GM23338 (cell line): ENCODE data around the gene STK4. TPM values are rescaled to one million over a fixed set of nuclear protein-coding genes. Genes with fewer than 3 reads are reported as not detected.

Experiments
- ATAC-seq: fragments of 200-7000 bp; cut with Tn5 transposase; 3 replicates; pipeline ENCODE4 v1.9.1; 2020
- DNase-seq: peaks from one replicate; pipeline ENCODE4 v3.0.0-alpha.2; 2015; ENCODE audit warnings: low spot score
- H2AFZ ChIP-seq: fragments of 200-600 bp; sonication (generic); 2 replicates; pipeline ENCODE4 v1.8.0; 2016; ENCODE audit warnings: antibody characterized with exemption, mild to moderate bottlenecking, moderate library complexity
- H3F3A ChIP-seq: fragments of 200-600 bp; sonication (generic); replicated peaks from 2 replicates; pipeline ENCODE4 v1.8.0; 2017; ENCODE audit warnings: antibody characterized with exemption, mixed run types, low read depth
- H3K27ac ChIP-seq: fragments of 200-600 bp; sonication (generic); 2 replicates; pipeline ENCODE4 v1.6.1; 2016; ENCODE audit warnings: low read depth
- H3K27me3 ChIP-seq: fragments of 200-600 bp; sonication (generic); 2 replicates; pipeline ENCODE4 v1.8.0; 2016; ENCODE audit warnings: mild to moderate bottlenecking, mixed run types, moderate library complexity; ENCODE audit not compliant: insufficient read depth
- H3K36me3 ChIP-seq: fragments of 200-600 bp; sonication (generic); 2 replicates; pipeline ENCODE4 v1.8.0; 2016; ENCODE audit warnings: mild to moderate bottlenecking; ENCODE audit not compliant: insufficient read depth
- H3K4me1 ChIP-seq: fragments of 200-600 bp; sonication (generic); 2 replicates; pipeline ENCODE4 v1.8.0; 2016; ENCODE audit warnings: mild to moderate bottlenecking, moderate library complexity; ENCODE audit not compliant: insufficient read depth
- H3K4me2 ChIP-seq: fragments of 200-600 bp; sonication (generic); 2 replicates; pipeline ENCODE4 v1.7.1; 2017; ENCODE audit warnings: mixed run types
- H3K4me3 ChIP-seq: fragments of 200-600 bp; sonication (generic); 2 replicates; pipeline ENCODE4 v1.6.1; 2016; ENCODE audit warnings: mixed run types
- H3K79me2 ChIP-seq: fragments of 200-600 bp; sonication (generic); replicated peaks from 2 replicates; pipeline ENCODE4 v1.8.0; 2017; ENCODE audit warnings: mild to moderate bottlenecking; ENCODE audit not compliant: insufficient read depth
- H3K9me2 ChIP-seq: fragments of 200-600 bp; sonication (generic); 2 replicates; pipeline ENCODE4 v1.8.0; 2017; ENCODE audit not compliant: insufficient read depth
- H4K20me1 ChIP-seq: fragments of 200-600 bp; sonication (generic); replicated peaks from 2 replicates; pipeline ENCODE4 v1.8.0; 2017; ENCODE audit warnings: mild to moderate bottlenecking; ENCODE audit not compliant: insufficient read depth
- H3K27ac Mint-ChIP-seq: 2 replicates; pipeline ENCODE4 v1.8.0; 2020; ENCODE audit warnings: inconsistent platforms, mild to moderate bottlenecking, moderate library complexity, mixed read lengths
- H3K27me3 Mint-ChIP-seq: 3 replicates; pipeline ENCODE4 v1.8.0; 2022; ENCODE audit warnings: low read depth, mild to moderate bottlenecking, moderate library complexity, mixed read lengths, inconsistent platforms; ENCODE audit not compliant: insufficient read depth, poor library complexity
- H3K36me3 Mint-ChIP-seq: 3 replicates; pipeline ENCODE4 v1.8.0; 2021; ENCODE audit warnings: low read depth, mild to moderate bottlenecking, inconsistent platforms, moderate library complexity, mixed read lengths
- H3K4me1 Mint-ChIP-seq: 3 replicates; pipeline ENCODE4 v1.8.0; 2020; ENCODE audit warnings: mild to moderate bottlenecking, inconsistent platforms, mixed read lengths
- H3K4me3 Mint-ChIP-seq: 3 replicates; pipeline ENCODE4 v1.8.0; 2021; ENCODE audit warnings: moderate library complexity, mild to moderate bottlenecking, inconsistent platforms, mixed read lengths
- H3K9me3 Mint-ChIP-seq: 3 replicates; pipeline ENCODE4 v1.8.0; 2020; ENCODE audit warnings: moderate library complexity, mild to moderate bottlenecking, inconsistent platforms, mixed read lengths
- CREB1 ChIP-seq: fragments of 250-450 bp; sonication (Bioruptor Pico); IDR thresholded peaks from 2 replicates; pipeline ENCODE4 v1.5.0; 2020; ENCODE audit warnings: low read depth, mild to moderate bottlenecking, moderate library complexity
- EZH2 ChIP-seq: fragments of 200-600 bp; sonication (generic); IDR thresholded peaks from one replicate; pipeline ENCODE4 v1.8.0; 2017; ENCODE audit warnings: antibody characterized with exemption, mild to moderate bottlenecking, low read depth; ENCODE audit not compliant: unreplicated experiment
- EZH2phosphoT487 ChIP-seq: fragments of 200-600 bp; sonication (generic); IDR thresholded peaks from one replicate; pipeline ENCODE4 v1.8.1; 2018; ENCODE audit warnings: antibody characterized with exemption; ENCODE audit not compliant: unreplicated experiment
- JUNB ChIP-seq: IDR thresholded peaks from one replicate; pipeline ENCODE4 v1.6.1; 2016; ENCODE audit warnings: antibody characterized with exemption; ENCODE audit not compliant: unreplicated experiment
- NANOG ChIP-seq: IDR thresholded peaks from 2 replicates; pipeline ENCODE4 v1.6.1; 2016; ENCODE audit warnings: antibody characterized with exemption, borderline replicate concordance
- POLR2AphosphoS5 ChIP-seq: IDR thresholded peaks from 2 replicates; pipeline ENCODE4 v1.6.1; 2016; ENCODE audit warnings: antibody characterized with exemption, low read depth
- STAT1 ChIP-seq: IDR thresholded peaks from one replicate; pipeline ENCODE4 v1.6.1; 2016; ENCODE audit warnings: antibody characterized with exemption; ENCODE audit not compliant: unreplicated experiment
- ZNF114 ChIP-seq: fragments of 250-450 bp; sonication (Bioruptor Pico); IDR thresholded peaks from 2 replicates; pipeline ENCODE4 v1.5.0; 2020; ENCODE audit warnings: mild to moderate bottlenecking, moderate library complexity
- ZNF331 ChIP-seq: fragments of 250-450 bp; sonication (Bioruptor Pico); IDR thresholded peaks from 2 replicates; pipeline ENCODE4 v1.5.0; 2020; ENCODE audit warnings: low read depth, mild to moderate bottlenecking, moderate library complexity
- polyA plus RNA-seq: library from polyadenylated mRNA; unstranded; fragments of >200 nt; fragmentation: Nextera tagmentation; extraction: Ambion mirVana; gene quantifications from 2 replicates; pipeline ENCODE4 v1.2.1, GENCODE V29; 2016
- total RNA-seq: library from RNA; depleted of rRNA; stranded (reverse); fragments of >200 nt; shearing (Covaris generic); gene quantifications from 2 replicates; pipeline ENCODE4 v1.2.3, GENCODE V29; 2014
- TF ChIP-seq, protein P1 (sequence below): IDR thresholded peaks from 2 replicates; pipeline ENCODE4 v1.6.1; 2016; ENCODE audit warnings: antibody characterized with exemption
- TF ChIP-seq, protein P2 (sequence below): fragments of 250-450 bp; sonication (Bioruptor Pico); IDR thresholded peaks from 2 replicates; pipeline ENCODE4 v1.5.0; 2020; ENCODE audit warnings: mild to moderate bottlenecking, moderate library complexity
- TF ChIP-seq, protein P3 (sequence below): IDR thresholded peaks from one replicate; pipeline ENCODE4 v1.6.1; 2018; ENCODE audit warnings: antibody characterized with exemption; ENCODE audit not compliant: unreplicated experiment
- TF ChIP-seq, protein P4 (sequence below), 2 experiments: fragments of 200-600 bp in 1 of 2; sonication (generic) in 1 of 2; conservative IDR thresholded peaks; 2 replicates each; pipeline versions ENCODE4 v1.5.1 to v1.6.1; 2016 to 2017; ENCODE audit warnings: antibody characterized with exemption in 2 of 2, low read depth in 2 of 2, mild to moderate bottlenecking in 2 of 2, moderate library complexity in 1 of 2

Gene STK4
- total and polyA plus RNA-seq, 2 experiments from 2014 or later: 37.7 to 58.7 TPM

DNA sequence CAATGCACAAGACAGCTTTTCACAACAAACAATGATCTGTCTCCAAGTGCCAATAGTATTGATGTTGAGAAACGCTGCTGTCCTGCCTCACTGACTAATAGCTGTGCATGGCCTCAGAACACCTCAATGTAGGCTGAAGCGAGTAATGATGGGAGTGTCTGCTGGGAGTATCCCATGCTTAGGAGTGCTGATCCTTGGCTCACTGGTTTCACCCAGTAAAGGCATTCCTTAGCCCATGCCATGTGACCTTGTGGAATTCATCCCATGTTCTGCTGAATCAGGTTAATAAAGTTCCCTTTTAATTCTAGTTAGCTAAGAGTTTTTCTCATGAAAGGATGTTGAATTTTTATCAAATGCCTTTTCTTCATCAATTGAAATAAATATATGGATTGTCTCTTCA lies 161.8 kb downstream of the STK4 start:
- no peaks in the 10 kb centered on the region for H3K36me3 Mint-ChIP-seq
- no peaks in the 10 kb centered on the region for H3K27me3 ChIP-seq
- H3K79me2 ChIP-seq: no peaks in the 10 kb centered on the region
- no peaks in the 10 kb centered on the region for H3K9me2 ChIP-seq
- TF ChIP-seq, protein P1, sequence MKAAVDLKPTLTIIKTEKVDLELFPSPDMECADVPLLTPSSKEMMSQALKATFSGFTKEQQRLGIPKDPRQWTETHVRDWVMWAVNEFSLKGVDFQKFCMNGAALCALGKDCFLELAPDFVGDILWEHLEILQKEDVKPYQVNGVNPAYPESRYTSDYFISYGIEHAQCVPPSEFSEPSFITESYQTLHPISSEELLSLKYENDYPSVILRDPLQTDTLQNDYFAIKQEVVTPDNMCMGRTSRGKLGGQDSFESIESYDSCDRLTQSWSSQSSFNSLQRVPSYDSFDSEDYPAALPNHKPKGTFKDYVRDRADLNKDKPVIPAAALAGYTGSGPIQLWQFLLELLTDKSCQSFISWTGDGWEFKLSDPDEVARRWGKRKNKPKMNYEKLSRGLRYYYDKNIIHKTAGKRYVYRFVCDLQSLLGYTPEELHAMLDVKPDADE: no peak
- TF ChIP-seq, protein P2, sequence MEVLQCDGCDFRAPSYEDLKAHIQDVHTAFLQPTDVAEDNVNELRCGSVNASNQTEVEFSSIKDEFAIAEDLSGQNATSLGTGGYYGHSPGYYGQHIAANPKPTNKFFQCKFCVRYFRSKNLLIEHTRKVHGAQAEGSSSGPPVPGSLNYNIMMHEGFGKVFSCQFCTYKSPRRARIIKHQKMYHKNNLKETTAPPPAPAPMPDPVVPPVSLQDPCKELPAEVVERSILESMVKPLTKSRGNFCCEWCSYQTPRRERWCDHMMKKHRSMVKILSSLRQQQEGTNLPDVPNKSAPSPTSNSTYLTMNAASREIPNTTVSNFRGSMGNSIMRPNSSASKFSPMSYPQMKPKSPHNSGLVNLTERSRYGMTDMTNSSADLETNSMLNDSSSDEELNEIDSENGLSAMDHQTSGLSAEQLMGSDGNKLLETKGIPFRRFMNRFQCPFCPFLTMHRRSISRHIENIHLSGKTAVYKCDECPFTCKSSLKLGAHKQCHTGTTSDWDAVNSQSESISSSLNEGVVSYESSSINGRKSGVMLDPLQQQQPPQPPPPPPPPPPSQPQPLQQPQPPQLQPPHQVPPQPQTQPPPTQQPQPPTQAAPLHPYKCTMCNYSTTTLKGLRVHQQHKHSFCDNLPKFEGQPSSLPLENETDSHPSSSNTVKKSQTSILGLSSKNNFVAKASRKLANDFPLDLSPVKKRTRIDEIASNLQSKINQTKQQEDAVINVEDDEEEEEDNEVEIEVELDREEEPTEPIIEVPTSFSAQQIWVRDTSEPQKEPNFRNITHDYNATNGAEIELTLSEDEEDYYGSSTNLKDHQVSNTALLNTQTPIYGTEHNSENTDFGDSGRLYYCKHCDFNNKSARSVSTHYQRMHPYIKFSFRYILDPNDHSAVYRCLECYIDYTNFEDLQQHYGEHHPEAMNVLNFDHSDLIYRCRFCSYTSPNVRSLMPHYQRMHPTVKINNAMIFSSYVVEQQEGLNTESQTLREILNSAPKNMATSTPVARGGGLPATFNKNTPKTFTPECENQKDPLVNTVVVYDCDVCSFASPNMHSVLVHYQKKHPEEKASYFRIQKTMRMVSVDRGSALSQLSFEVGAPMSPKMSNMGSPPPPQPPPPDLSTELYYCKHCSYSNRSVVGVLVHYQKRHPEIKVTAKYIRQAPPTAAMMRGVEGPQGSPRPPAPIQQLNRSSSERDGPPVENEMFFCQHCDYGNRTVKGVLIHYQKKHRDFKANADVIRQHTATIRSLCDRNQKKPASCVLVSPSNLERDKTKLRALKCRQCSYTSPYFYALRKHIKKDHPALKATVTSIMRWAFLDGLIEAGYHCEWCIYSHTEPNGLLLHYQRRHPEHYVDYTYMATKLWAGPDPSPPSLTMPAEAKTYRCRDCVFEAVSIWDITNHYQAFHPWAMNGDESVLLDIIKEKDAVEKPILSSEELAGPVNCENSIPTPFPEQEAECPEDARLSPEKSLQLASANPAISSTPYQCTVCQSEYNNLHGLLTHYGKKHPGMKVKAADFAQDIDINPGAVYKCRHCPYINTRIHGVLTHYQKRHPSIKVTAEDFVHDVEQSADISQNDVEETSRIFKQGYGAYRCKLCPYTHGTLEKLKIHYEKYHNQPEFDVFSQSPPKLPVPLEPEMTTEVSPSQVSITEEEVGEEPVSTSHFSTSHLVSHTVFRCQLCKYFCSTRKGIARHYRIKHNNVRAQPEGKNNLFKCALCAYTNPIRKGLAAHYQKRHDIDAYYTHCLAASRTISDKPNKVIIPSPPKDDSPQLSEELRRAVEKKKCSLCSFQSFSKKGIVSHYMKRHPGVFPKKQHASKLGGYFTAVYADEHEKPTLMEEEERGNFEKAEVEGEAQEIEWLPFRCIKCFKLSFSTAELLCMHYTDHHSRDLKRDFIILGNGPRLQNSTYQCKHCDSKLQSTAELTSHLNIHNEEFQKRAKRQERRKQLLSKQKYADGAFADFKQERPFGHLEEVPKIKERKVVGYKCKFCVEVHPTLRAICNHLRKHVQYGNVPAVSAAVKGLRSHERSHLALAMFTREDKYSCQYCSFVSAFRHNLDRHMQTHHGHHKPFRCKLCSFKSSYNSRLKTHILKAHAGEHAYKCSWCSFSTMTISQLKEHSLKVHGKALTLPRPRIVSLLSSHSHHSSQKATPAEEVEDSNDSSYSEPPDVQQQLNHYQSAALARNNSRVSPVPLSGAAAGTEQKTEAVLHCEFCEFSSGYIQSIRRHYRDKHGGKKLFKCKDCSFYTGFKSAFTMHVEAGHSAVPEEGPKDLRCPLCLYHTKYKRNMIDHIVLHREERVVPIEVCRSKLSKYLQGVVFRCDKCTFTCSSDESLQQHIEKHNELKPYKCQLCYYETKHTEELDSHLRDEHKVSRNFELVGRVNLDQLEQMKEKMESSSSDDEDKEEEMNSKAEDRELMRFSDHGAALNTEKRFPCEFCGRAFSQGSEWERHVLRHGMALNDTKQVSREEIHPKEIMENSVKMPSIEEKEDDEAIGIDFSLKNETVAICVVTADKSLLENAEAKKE (CRISPR knock-in tag): no peak
- no peak for TF ChIP-seq POLR2AphosphoS5
- no peak for TF ChIP-seq CREB1 (CRISPR knock-in tag)
- no peak for TF ChIP-seq ZNF114 (CRISPR knock-in tag)
- no peak for TF ChIP-seq ZNF331 (CRISPR knock-in tag)
- TF ChIP-seq JUNB: no peak
- no peak for TF ChIP-seq EZH2
- TF ChIP-seq STAT1: no peak
- no peak for TF ChIP-seq NANOG
- TF ChIP-seq, protein P3, sequence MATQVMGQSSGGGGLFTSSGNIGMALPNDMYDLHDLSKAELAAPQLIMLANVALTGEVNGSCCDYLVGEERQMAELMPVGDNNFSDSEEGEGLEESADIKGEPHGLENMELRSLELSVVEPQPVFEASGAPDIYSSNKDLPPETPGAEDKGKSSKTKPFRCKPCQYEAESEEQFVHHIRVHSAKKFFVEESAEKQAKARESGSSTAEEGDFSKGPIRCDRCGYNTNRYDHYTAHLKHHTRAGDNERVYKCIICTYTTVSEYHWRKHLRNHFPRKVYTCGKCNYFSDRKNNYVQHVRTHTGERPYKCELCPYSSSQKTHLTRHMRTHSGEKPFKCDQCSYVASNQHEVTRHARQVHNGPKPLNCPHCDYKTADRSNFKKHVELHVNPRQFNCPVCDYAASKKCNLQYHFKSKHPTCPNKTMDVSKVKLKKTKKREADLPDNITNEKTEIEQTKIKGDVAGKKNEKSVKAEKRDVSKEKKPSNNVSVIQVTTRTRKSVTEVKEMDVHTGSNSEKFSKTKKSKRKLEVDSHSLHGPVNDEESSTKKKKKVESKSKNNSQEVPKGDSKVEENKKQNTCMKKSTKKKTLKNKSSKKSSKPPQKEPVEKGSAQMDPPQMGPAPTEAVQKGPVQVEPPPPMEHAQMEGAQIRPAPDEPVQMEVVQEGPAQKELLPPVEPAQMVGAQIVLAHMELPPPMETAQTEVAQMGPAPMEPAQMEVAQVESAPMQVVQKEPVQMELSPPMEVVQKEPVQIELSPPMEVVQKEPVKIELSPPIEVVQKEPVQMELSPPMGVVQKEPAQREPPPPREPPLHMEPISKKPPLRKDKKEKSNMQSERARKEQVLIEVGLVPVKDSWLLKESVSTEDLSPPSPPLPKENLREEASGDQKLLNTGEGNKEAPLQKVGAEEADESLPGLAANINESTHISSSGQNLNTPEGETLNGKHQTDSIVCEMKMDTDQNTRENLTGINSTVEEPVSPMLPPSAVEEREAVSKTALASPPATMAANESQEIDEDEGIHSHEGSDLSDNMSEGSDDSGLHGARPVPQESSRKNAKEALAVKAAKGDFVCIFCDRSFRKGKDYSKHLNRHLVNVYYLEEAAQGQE: no peak
- TF ChIP-seq, protein P4, sequence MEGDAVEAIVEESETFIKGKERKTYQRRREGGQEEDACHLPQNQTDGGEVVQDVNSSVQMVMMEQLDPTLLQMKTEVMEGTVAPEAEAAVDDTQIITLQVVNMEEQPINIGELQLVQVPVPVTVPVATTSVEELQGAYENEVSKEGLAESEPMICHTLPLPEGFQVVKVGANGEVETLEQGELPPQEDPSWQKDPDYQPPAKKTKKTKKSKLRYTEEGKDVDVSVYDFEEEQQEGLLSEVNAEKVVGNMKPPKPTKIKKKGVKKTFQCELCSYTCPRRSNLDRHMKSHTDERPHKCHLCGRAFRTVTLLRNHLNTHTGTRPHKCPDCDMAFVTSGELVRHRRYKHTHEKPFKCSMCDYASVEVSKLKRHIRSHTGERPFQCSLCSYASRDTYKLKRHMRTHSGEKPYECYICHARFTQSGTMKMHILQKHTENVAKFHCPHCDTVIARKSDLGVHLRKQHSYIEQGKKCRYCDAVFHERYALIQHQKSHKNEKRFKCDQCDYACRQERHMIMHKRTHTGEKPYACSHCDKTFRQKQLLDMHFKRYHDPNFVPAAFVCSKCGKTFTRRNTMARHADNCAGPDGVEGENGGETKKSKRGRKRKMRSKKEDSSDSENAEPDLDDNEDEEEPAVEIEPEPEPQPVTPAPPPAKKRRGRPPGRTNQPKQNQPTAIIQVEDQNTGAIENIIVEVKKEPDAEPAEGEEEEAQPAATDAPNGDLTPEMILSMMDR (conservative IDR thresholded peaks at IDR 0.05; ENCODE audit: low read depth in 2 of 2): no peak
- TF ChIP-seq EZH2phosphoT487: no peak
- H3K4me3 ChIP-seq: no peak overlapping the region
- H3K27me3 Mint-ChIP-seq: peaks cover 2% of the 10 kb centered on the region
- no peaks in the 10 kb centered on the region for H4K20me1 ChIP-seq
- no peak overlapping the region for H3K4me2 ChIP-seq
- H3K4me1 Mint-ChIP-seq: no peaks in the 10 kb centered on the region
- no peak overlapping the region for H3K27ac ChIP-seq
- H3K9me3 Mint-ChIP-seq: no peaks in the 10 kb centered on the region
- no peaks in the 10 kb centered on the region for H3K4me1 ChIP-seq
- H3K4me3 Mint-ChIP-seq: no peak overlapping the region
- DNase-seq (peak; percentile 28), ATAC-seq (peak; percentile 34; the same call in 1 of the 3 replicates)
- no peaks in the 10 kb centered on the region for H3F3A ChIP-seq
- H3K27ac Mint-ChIP-seq: no peak overlapping the region
- H2AFZ ChIP-seq: no peak overlapping the region
- H3K36me3 ChIP-seq: no peaks in the 10 kb centered on the region
